Left lung (tissue), 10 donors: Measurements from ENCODE around the gene CRCP. TPM values are rescaled to one million over a fixed set of nuclear protein-coding genes. Genes with fewer than 3 reads are reported as not detected.
"Not testable (repeated sequence)": the region's sequence is repeated elsewhere in the genome, so short reads cannot be mapped to it uniquely, and the experiment has no call there.

Source experiments
- ATAC-seq: fragments of 200-7000 bp; cut with Tn5 transposase; one replicate; pipeline ENCODE4 v1.9.1; 2020; ENCODE audit warnings: moderate library complexity
- DNase-seq, 4 donors: peaks; one replicate each; pipeline ENCODE4 v3.0.0-alpha.2; 2013 to 2020
- H3K27ac ChIP-seq, 2 donors: fragments of 200-600 bp; sonication (generic) in 1 of 2; one replicate each; pipeline versions ENCODE4 v1.5.0 to v1.8.0; 2020 to 2021
- H3K27me3 ChIP-seq, 2 donors: fragments of 200-600 bp; sonication (generic) in 1 of 2; one replicate each; pipeline versions ENCODE4 v1.5.0 to v1.8.0; 2020 to 2021
- H3K36me3 ChIP-seq, 2 donors: fragments of 200-600 bp; sonication (generic) in 1 of 2; one replicate each; pipeline versions ENCODE4 v1.5.0 to v1.8.0; 2020 to 2021
- H3K4me1 ChIP-seq, 2 donors: fragments of 200-600 bp; one replicate each; pipeline ENCODE4 v1.8.0; 2021
- H3K4me3 ChIP-seq, 2 donors: fragments of 200-600 bp; sonication (generic) in 1 of 2; one replicate each; pipeline versions ENCODE4 v1.5.0 to v1.8.0; 2020 to 2021; ENCODE audit warnings: mild to moderate bottlenecking in 1 of 2
- H3K9me3 ChIP-seq, 2 donors: fragments of 200-600 bp; sonication (generic) in 1 of 2; one replicate each; pipeline versions ENCODE4 v1.5.0 to v1.8.0; 2020 to 2021
- CTCF ChIP-seq, 2 donors: fragments of 200-600 bp; sonication (generic) in 1 of 2; IDR thresholded peaks; one replicate each; pipeline versions ENCODE4 v1.5.0 to v1.8.0; 2021; ENCODE audit warnings: antibody characterized with exemption in 2 of 2
- intact Hi-C, 2 donors: fragments of 100-400 bp; cut with DNase I; formaldehyde crosslinking; loops; one replicate each; pipeline versions ENCODE4 v1.11.2 to v1.14.2; 2022
- polyA plus RNA-seq, 6 donors: library from polyadenylated mRNA; unstranded; fragments of 120-200 nt; gene quantifications; one replicate each; pipeline ENCODE4 v1.2.1, GENCODE V29; 2013; ENCODE audit not compliant: insufficient read length in 6 of 6
- total RNA-seq, 2 donors: library from RNA; stranded (reverse); fragmentation: NEBNext Ultra II Directional; extraction: Animal tissue kit (Norgen Biotek cat#: 25700); gene quantifications; one replicate each; pipeline ENCODE4 v1.2.1, GENCODE V29; 2021
- donor health status: DM: no; HTN: yes; CAD: no.
- donor health status: DM: no; HTN: no; CAD: no.

The CRCP gene
- total and polyA plus RNA-seq, 8 donors, result 27.1 to 36.0 (median 33.9) TPM

GRCh38 chr7:66099232-66099550 is 15.5 kb upstream of the CRCP start:
- intact Hi-C loops, result no loop called here
- TF ChIP-seq CTCF (IDR thresholded peaks at IDR 0.05), result no peak
- ATAC-seq (no peak), DNase-seq (peak in 1 of 4 donors; percentile 43)
- Histone ChIP-seq H3K9me3 (no peaks in the 10 kb centered on the region), H3K36me3 (no peaks in the 10 kb centered on the region), H3K27me3 (no peaks in the 10 kb centered on the region), H3K4me1 (peaks cover 0 to 15% of the 10 kb centered on the region in 2 donors), H3K27ac (no peak overlapping the region), H3K4me3 (no peak overlapping the region)

GRCh38 chr7:66099551-66100407 is 14.9 kb upstream of the CRCP start:
- TF ChIP-seq CTCF (IDR thresholded peaks at IDR 0.05), result no peak
- ATAC-seq (peak; percentile 95), DNase-seq (peak in 3 of 4 donors; percentile 55 to 85 (median 80))
- peak overlapping the region; percentile 70 to 84 for H3K27ac ChIP-seq
- intact Hi-C loops, result no loop called here
- no peaks in the 10 kb centered on the region for H3K36me3 ChIP-seq
- H3K4me1 ChIP-seq, result peaks cover 0 to 15% of the 10 kb centered on the region in 2 donors
- H3K4me3 ChIP-seq, result peak overlapping the region; percentile 25 to 32
- no peaks in the 10 kb centered on the region for H3K9me3 ChIP-seq
- H3K27me3 ChIP-seq, result no peaks in the 10 kb centered on the region

- peak overlapping the region; percentile 70 to 84 for H3K27ac ChIP-seq
- no peak for DNase-seq
- no peak for TF ChIP-seq CTCF (IDR thresholded peaks at IDR 0.05)
- no peaks in the 10 kb centered on the region for H3K36me3 ChIP-seq
- H3K4me1 ChIP-seq, result peaks cover 0 to 15% of the 10 kb centered on the region in 2 donors
- ATAC-seq, result peak; percentile 9
- H3K27me3 ChIP-seq, result no peaks in the 10 kb centered on the region
- intact Hi-C loops, result no loop called here
- H3K9me3 ChIP-seq, result no peaks in the 10 kb centered on the region
- peak overlapping the region; percentile 25 to 32 for H3K4me3 ChIP-seq
Observed at GRCh38 chr7:66100408-66101050, 14.1 kb upstream of the CRCP start.

GRCh38 chr7:66102168-66102567 is 12.5 kb upstream of the CRCP start:
- H3K27ac ChIP-seq, ATAC-seq, intact Hi-C loops: not testable (repeated sequence)

GRCh38 chr7:66103994-66104393 is 10.7 kb upstream of the CRCP start:
- H3K27me3 ChIP-seq, intact Hi-C loops, ATAC-seq, H3K36me3 ChIP-seq, H3K27ac ChIP-seq, H3K4me3 ChIP-seq, DNase-seq, H3K9me3 ChIP-seq: not testable (repeated sequence)
- H3K4me1 ChIP-seq, result peaks cover 0 to 15% of the 10 kb centered on the region in 2 donors

More at GRCh38 chr7:66102168-66102567, 12.5 kb upstream of the CRCP start:
- not testable (repeated sequence) for H3K9me3 ChIP-seq, DNase-seq, H3K27me3 ChIP-seq, H3K36me3 ChIP-seq, H3K4me3 ChIP-seq
- peaks cover 0 to 15% of the 10 kb centered on the region in 2 donors for H3K4me1 ChIP-seq

GRCh38 chr7:66105263-66105748 is 9.3 kb upstream of the CRCP start:
- no peak for TF ChIP-seq CTCF (IDR thresholded peaks at IDR 0.05)
- intact Hi-C loops, result no loop called here
- ATAC-seq (no peak), DNase-seq (no peak)
- Histone ChIP-seq H3K27me3 (no peaks in the 10 kb centered on the region), H3K27ac (no peak overlapping the region), H3K9me3 (no peaks in the 10 kb centered on the region), H3K36me3 (no peaks in the 10 kb centered on the region), H3K4me3 (no peak overlapping the region), H3K4me1 (peaks cover 0 to 6% of the 10 kb centered on the region in 2 donors)

- H3K9me3 ChIP-seq, intact Hi-C loops, H3K27ac ChIP-seq, H3K4me1 ChIP-seq, H3K27me3 ChIP-seq, ATAC-seq, DNase-seq, H3K4me3 ChIP-seq, H3K36me3 ChIP-seq: not testable (repeated sequence)
Observed at GRCh38 chr7:66108410-66108809, 6.2 kb upstream of the CRCP start.
